GF-D8 (cell line): ENCODE measurements around the gene OCEL1.

Experiments used
- DNase-seq: peaks from one replicate; lab custom pipeline; 2025; lab: John Stamatoyannopoulos, UW

The OCEL1 gene

DNA sequence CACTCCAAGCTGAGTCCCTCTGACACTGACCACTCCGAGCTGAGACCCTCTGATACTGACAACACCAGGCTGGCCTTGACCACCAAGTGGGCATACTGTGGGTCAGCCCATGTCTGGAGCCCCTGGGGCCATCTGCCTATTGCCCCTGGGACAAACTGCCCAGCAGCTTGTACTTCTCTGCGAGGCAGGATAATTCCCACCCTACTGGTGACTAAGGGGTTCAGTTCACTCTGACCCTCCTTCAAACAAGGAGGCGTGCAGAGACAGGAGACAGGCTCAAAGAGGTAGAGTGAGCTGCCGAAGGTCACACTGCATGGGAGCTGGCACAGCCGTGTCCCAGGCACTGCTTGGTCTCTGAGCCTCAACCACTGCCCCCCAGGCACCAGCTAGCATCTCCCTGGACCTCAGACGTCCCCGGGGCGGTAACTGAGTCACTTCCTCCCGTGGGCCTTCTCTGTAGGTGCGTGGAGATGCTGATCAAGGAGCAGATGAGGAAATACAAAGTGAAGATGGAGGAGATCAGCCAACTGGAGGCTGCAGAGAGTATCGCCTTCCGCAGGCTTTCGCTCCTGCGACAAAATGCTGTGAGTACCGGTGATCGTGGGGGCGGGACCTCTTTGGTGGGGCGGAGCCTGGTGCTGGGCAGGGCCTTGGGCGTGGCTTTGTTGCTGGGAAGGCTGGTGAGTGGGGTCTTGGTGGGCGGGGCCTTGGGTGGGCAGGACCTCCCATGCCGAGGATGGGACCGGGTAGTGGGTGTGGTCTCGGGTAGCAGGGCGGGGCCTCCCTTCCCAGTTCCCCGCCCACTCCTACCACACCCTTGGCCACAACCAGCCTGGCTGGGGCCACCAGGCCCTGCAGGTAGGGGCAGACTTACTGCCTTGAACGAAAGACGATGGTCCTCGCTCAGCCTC is 16.6 kb upstream of the OCEL1 start:
- DNase-seq, result no peak

DNA sequence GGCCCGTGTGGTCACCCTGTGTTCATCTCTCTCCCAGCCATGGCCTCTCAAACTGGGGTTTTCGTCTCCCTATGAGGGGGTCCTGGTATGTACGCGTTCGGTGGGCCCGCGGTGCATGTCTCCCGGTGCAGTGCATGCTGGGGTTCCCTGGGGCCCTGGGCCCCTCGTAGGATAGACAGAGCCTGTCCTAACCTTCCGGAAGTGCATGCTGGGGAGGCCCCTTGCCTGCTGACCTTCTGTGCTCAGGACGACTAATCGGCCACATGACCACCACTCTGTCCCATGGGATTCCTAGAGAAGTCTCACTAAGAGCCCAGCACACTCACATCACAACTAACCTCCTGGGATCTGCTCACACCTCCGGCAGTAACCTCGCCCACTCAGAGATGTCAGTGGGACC is 15.7 kb upstream of the OCEL1 start:
- DNase-seq, result no peak

DNA sequence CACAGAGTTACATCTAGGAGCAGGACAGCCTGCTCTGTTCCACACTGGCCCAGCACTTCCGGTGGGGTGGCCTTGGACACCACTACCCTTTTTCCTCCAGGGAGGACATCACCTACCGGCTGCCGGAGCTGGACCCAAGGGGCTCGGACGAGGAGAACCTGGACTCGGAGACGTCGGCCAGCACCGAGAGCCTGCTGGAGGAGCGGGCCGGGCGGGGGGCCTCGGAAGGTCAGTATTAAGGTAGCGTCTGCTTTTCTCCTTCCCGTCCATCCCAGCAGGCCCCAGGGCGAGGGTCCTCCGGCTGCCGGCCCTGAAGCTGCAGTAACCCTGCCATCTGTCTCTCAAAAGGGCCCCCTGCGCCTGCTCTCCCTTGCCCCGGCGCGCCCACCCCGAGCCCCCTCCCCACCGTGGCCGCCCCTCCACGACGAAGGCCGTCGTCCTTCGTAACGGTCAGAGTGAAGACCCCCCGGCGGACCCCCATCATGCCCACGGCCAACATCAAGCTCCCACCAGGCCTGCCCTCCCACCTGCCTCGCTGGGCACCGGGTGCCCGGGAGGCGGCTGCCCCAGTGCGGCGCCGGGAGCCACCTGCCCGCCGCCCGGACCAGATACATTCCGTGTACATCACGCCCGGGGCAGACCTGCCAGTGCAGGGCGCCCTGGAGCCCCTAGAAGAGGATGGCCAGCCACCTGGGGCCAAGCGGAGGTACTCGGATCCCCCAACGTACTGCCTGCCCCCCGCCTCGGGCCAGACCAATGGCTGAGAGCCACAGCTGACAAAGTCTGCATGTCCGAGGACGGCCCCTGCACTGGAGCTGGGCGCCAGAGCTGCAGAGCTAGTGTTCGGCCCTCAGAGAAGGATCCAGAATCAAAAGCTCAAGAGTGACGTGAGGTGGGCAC is 14.2 kb upstream of the OCEL1 start:
- no peak for DNase-seq

DNA sequence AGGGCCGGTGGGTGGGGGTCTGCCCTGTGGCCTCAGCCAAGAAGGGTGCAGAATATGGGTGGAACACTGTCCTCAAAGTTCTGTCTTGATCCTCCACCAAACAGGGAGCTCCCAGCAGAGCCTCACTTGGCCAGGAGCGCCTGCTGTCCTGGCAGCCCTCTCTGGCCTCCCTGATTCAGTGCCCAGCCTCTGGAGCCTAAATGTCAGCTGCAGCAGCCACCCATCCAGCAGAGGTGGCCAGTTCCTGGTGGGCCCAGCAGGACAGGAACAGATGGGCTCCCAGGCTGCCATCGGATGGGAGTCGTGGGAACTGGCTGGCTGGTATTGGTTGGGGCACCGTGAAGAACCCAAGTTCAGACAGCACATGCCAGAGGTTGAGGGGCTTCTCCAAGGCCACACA is 12.7 kb upstream of the OCEL1 start:
- no peak for DNase-seq

DNA sequence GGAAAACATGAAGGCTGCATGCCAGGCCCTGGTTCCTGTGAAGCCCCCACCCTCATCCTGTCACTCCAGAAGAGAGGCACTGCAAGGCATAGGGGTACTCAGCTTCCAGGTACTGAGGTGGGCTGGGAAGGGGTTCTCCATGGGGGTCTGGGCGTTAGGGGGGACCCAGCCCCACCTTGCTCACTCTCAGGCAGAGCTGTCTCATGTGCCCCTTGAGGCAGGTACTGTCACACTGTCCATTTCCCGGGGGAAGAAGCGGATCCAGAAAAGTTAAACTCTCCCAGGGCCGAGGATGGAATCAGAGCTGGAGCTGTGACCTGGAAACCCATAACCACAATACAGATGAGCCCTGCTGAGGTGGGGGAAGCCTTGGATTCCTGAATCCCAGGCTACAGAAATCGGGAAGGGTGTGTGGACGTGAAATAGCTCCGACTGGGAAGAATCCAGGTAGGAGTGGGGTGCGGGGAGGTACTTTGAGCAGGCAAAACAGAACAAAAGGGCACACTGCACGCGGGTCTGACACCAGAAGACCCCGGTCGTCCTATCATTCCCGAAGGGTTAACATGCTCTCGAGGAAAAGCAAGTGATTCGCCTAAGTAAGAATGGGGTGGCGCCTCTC is 11.4 kb upstream of the OCEL1 start:
- DNase-seq, result no peak

DNA sequence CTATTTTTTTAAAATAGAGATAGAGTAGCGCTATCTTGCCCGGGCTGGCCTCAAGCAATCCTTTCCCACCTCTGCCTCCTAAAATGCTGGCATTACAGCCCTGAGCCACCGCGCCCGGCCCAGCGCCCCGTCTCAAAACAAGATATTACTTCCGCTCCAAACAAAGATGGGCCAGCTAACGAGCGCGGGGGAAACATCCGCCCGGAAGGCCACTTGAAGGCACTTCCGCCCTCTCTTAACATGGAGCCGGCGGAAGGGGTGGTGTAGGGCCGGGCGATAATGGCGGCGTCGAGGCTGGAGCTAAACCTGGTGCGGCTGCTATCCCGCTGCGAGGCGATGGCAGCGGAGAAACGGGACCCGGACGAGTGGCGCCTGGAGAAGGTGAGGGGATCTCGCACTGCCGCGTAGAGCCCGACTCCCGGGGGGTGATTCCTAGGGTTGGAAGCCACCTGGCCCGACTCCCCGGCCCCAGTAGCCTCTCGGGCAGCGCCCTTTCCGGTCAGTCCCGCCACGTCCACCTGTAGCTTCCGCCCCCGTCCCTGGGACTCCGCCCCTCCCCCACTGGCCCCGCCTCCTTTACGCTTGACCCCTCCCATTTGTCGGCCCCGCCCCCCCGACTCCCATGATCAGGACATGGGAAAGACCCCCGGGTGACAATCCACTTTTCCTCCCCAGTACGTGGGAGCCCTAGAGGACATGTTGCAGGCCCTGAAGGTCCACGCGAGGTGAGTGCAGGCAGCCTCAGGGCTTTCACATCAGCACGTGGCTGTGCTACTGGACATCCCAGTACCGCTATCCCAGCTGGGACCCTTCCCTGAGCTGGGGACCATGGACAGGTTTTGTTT is 10.7 kb upstream of the OCEL1 start, which contains the start of gene USE1:
Gene USE1, plus strand, starts transcription at position 231 of the 845 bp plus-strand sequence. Its CDS starts 49 bp downstream, at position 280.
- peak; percentile 67 for DNase-seq

DNA sequence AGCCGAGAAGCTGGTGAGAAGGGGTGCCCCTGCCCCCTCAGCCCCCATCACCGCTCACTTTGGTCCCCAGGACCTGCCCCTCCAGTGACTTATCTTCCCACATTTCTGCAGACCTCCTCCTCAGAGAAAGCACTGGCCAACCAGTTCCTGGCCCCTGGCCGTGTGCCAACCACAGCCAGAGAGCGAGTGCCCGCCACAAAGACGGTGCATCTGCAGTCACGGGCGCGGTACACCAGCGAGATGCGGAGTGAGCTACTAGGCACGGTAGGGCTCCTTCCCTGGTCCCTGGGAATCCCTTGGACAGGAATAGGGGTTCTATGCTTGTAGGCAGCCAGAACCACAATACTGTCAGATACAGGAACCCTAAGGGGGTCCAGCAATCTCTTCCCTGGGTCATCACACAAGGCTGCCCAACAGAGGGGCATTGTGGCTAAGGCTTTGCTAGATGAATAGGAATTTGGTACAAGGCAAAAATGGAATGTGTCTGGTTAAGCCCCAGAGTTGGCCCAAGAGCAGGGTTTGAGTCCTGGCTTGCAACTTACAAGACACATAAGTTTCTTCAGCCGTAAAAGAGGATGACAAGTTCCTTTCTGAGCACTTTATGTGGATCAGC is 9.9 kb upstream of the OCEL1 start:
- no peak for DNase-seq

DNA sequence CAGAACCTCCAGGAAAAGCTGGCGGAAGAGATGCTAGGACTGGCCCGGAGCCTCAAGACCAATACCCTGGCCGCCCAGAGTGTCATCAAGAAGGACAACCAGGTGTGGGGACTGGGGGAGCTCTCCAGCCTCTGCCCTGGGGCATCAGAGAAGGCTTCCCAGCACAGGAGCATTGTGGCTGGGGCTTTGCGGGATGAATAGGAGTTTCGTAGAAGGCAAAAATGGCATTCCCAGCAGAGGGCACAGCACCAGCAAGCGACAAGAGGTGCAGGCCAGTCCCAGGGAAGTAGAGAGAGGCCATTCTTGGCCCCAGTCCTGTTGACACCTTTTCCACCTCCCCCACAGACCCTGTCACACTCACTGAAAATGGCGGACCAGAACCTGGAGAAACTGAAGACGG is 6.7 kb upstream of the OCEL1 start:
- DNase-seq, result no peak

DNA sequence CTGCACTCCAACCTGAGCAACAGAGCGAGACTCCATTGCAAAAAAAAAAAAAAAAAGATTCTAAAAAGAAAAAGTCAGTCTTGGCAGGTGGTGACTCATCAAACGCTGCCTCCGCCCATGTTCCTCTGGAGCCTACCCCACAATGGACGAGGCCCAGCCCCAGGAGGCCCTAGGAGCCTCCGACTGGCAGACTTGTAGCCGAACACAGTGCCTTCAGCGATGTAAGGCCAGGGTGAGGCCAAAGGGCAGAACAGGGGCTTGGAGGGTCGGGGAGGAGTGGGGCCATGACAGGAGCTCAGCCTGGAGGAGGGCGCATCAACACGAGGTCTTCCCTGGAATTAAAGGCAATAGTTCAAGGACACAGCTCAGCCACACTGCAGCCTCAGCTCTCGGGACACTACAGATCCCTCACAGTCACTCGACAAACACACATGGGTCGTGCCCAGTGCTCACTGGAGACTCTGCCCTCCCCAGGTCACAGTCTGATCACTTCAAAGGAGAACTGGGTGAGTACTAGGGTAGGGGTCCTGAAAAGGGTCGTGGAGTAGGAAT is 5.7 kb upstream of the OCEL1 start:
- no peak for DNase-seq

DNA sequence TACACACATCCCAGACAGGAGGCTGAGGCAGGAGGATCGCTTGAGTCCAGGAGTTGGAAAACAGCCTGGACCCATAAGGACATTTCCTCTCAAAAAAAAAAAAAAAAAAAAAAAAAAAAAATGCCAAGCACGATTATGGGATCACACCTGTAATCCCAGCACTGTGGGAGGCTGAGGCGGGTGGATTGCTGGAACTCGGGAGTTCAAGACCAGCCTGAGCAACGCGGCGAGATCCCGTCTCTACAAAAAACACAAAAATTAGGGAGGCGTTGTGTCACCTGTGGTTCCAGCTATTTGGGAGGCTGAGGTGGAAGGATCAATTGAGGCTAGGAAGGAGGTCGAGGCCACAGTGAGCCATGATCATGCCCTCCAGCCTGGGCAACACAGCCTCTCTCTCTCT is 973 bp upstream of the OCEL1 start:
- no peak for DNase-seq

DNA sequence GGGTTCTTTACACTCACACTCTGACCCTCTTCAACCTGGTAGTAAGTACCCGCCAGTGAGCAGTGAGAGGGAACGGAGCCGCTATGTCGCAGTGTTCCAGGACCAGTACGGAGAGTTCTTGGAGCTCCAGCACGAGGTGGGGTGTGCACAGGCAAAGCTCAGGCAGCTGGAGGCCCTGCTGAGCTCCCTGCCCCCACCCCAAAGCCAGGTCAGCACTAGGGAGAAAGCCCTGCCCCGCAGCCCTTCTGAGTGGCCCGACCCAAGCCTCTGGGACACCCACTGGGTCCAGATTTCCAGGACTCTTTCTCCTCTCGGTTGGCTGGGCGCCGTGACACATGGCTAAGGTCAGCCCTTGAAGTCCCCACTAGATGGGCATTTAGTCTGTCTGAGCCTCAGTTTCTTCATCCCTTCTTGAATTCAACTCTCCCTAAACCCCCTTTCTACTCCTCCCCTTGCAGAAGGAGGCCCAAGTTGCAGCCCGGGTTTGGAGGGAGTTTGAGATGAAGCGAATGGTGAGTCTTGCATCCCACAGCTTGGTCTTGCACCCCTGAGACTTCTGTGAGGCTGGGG is 1.9 kb downstream of the OCEL1 start:
- DNase-seq, result no peak

DNA sequence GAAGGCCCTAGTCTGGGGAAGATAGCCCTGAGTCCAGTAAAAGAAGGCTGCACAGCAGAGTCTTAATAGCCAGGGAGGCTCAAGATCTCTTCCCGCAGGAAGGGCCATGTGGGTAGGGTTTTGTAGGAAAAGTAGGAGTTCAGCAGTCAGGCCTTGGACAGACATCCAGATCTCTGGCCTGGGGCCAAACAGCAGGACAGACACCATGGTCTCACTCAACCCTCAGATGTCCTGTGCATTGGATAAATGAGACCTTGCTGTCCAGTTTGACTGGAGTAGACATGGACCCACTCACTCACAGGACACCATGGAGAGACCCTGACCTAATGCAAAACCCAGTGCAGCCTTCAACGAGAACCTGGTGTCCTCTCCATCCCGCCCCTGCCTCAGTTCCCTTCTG is 3.9 kb downstream of the OCEL1 start:
- no peak for DNase-seq

DNA sequence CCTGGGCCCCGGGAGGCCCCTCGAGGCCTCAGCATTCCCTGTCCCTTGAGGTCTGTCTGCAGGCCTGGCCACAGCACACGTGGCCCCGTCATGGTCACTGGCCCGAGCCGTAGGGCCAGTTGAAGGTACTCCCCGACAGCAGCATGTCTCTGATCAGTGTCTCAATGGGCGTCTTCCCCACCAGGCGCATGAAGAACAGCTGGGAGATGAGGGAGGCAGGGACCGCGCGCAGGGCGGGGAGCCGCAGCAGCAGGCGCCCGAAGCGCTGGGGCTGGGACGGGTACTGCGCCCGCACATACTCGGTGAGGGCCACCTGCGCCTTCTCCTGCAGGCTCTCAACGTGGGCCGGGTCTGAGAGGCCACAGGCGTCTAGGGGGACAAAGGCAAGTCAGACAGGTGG is 6.2 kb downstream of the OCEL1 start:
- no peak for DNase-seq

DNA sequence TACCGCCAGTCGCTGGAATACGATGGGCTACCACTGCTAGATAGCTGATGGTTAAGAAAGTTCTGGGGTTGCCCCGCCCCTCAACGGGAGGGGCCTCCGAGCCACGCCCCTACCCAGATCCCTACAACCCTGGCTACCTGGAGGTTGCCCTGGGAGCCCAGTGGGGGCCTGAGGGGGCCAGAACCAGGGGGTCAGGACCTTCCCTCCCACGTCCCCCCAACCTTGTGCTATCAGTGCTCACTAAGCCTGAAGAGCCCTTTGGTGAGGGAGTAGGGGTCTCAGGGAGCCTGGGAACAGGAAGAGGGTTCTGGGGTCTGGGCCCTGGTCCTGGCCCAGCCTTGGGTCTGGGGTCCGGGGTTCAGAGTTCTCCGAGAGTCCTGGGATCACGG is 8.9 kb downstream of the OCEL1 start:
- DNase-seq, result no peak

DNA sequence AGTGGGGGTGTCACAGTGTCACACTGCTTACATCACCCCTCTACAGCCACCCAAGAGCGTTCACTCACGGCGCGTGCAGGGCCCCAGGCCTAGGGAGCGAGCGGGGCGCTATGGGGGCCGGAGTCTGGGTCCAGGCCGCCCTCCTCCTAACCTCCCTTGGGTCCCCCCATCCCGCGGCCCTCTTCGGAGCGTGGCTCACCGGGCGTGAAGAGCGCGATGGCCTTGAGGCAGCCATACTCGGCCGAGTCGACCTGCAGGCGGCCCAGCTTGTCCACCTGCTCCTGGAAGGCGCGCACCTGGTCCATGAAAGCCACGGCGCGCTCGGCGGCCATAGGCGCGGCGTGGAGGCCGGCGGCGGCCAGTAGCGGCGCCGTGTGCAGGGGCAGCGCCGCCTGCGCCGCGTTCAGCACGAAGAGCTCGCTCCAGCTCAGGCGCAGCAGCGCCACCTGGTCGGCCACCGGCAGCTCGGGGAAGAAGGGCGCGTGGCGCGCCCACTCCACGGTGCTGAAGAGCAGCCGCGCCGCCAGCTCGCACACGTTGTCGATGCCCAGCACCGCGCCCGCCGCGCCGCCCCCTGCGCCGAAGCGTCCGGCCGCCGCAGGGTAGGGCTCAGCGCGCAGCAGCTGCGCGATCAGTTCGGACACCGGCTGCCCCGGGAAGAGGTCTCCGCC is 9.4 kb downstream of the OCEL1 start:
- peak; percentile 40 for DNase-seq

DNA sequence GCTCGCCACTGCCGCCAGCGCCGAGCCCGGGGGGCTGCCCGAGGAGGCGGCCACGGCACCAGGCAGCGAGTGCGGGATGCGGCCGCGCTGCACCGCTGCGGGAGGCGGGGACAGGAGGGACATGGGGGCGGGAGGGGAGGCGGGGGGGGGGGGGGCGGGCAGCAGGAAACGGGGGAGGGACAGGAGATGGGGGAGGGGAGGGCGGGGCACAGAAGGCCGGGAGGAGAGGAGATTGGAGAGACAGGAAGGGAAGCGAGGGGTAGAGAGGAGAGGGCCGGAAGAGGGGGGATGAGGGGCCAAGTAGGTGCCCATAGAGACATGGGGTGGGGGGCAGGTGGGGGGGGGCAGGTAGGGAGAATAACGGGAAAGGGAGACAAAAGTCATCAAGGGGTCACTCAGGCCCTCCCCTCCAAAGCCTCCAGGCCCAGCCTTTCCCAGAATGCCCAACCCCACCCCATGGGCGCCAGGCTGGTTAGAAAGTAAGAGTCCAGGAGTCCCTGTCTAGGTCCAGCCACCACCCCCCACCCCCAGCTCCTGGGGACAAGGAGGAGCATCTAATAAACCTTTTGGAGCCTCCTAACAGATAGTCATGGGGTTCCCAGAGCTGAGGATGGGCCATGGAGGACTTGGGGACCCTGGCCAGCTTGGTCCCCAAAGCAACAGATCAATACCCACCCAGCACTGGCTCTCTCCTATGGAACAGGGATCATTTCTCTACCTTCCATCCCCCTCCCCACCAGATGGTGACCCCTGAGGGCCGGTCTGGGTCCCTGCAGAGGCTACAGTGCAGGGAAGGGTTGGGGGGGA is 10.1 kb downstream of the OCEL1 start:
- DNase-seq, result no peak

DNA sequence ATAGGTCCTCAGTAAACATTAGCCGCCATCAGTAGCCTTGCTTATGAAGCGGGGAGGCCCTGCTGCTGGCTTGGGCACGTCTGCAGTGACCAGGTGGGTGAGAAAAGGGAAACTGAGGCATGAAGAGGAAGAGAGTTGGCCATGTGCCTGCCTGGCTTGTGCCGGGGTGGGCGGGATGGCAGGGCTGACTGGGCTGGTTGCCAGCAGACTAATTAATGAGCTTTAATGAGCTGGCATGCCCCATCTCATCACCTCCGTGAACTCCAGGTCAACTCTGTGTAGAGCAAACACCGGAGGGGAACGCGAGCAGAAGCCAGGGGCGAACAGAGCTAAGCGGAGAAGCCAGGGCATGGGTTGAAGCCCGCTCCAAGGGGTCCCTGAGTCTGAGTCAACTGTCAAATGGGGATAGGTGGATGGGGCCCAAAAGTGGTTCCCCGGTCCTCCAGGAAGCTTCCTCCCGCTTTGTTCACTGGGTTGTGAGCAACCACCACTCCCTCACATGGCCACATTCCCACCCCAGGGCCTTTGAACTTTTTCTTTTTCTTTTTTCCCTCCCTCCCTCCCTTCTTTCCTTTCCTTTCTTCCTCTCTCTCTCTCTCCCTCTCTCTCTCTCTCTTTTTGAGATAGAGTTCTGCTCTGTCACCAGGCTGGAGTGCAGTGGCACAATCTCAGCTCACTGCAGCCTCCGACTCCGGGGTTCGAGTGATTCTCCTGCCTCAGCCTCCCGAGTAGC is 11.0 kb downstream of the OCEL1 start:
- no peak for DNase-seq
